Stomach (tissue), 9 donors: Measurements from ENCODE around the gene CASP7. TPM values are rescaled to one million over a fixed set of nuclear protein-coding genes. Genes with fewer than 3 reads are reported as not detected.
"Not testable (repeated sequence)": the region's sequence is repeated elsewhere in the genome, so short reads cannot be mapped to it uniquely, and the experiment has no call there.

Experiments used
- DNase-seq, 2 donors: peaks; one replicate each; pipeline versions ENCODE4 v3.0.0 to v3.0.0-alpha.2; 2013 to 2019
- H3K27ac ChIP-seq, 5 donors: fragments of 200-600 bp in 4 of 5; sonication (generic) in 4 of 5; one replicate each; pipeline ENCODE4 v1.5.1; 2013 to 2019; ENCODE audit warnings: mild to moderate bottlenecking in 1 of 5, moderate library complexity in 1 of 5
- H3K27me3 ChIP-seq, 3 donors: fragments of 200-600 bp; sonication (generic); one replicate each; pipeline ENCODE4 v1.5.1; 2017 to 2019; ENCODE audit warnings: mixed run types in 1 of 3
- H3K36me3 ChIP-seq, 4 donors: fragments of 200-600 bp; sonication (generic); 1 replicate in 3 of 4; 2 replicates in 1 of 4; pipeline ENCODE4 v1.5.1; 2016 to 2019
- H3K4me1 ChIP-seq, 4 donors: fragments of 200-600 bp; sonication (generic); one replicate each; pipeline ENCODE4 v1.5.1; 2016 to 2019
- H3K4me3 ChIP-seq, 4 donors: fragments of 200-600 bp; sonication (generic) in 3 of 4; one replicate each; pipeline ENCODE4 v1.5.1; 2016 to 2019; ENCODE audit warnings: mild to moderate bottlenecking in 1 of 4
- H3K9me3 ChIP-seq, 4 donors: fragments of 200-600 bp; sonication (generic); one replicate each; pipeline ENCODE4 v1.5.1; 2016 to 2019
- CTCF ChIP-seq, 7 experiments: fragments of 450-650 bp in 4 of 7; fragments of 200-600 bp in 3 of 7; sonication (generic) in 3 of 7; IDR thresholded peaks; one replicate each; pipeline ENCODE4 v1.5.1; 2016 to 2019; ENCODE audit warnings: antibody characterized with exemption in 7 of 7, control low read depth in 2 of 7, mild to moderate bottlenecking in 1 of 7
- EP300 ChIP-seq: sonication (generic); formaldehyde crosslinking; IDR thresholded peaks from one replicate; pipeline ENCODE4 v1.6.1; 2017; ENCODE audit warnings: antibody characterized with exemption
- POLR2A ChIP-seq, 4 donors: fragments of 450-650 bp; IDR thresholded peaks; one replicate each; pipeline ENCODE4 v1.6.1; 2016; ENCODE audit warnings: antibody characterized with exemption in 4 of 4, control low read depth in 2 of 4, mild to moderate bottlenecking in 1 of 4, moderate library complexity in 1 of 4
- POLR2AphosphoS5 ChIP-seq, 3 donors: sonication (generic); formaldehyde crosslinking; IDR thresholded peaks; one replicate each; pipeline ENCODE4 v1.6.1; 2016; ENCODE audit warnings: antibody characterized with exemption in 3 of 3
- WGBS, 5 donors: extraction: QIAGEN DNeasy Blood & Tissue Kit in 3 of 5; methylation state at CpG; one replicate each; pipeline versions ENCODE4 v1.1.5 to v1.1.7; 2013 to 2018; 5-methylcytosine and 5-hydroxymethylcytosine counted together
- intact Hi-C: fragments of 100-400 bp; cut with DNase I; formaldehyde crosslinking; loops from one replicate; pipeline ENCODE4 v1.15.1; 2023; ENCODE audit warnings: low total_unique reads
- polyA plus RNA-seq, 3 donors: library from polyadenylated mRNA; stranded (reverse); fragments of 200-250 nt; gene quantifications; one replicate each; pipeline ENCODE4 v1.2.3, GENCODE V29; 2013
- total RNA-seq, 5 donors: library from RNA; depleted of rRNA; stranded (reverse); fragments of >200 nt; gene quantifications; one replicate each; pipeline versions ENCODE4 v1.1.0 to v1.2.3, GENCODE V29; 2014 to 2016
- donor health status: healthy with polysubstance abuse.
- donor health status: Bipolar disorder and iron deficiency.
- donor health status: healthy.

Gene CASP7
- total and polyA plus RNA-seq, 8 donors = 15.1 to 77.9 (median 24.0) TPM

DNA sequence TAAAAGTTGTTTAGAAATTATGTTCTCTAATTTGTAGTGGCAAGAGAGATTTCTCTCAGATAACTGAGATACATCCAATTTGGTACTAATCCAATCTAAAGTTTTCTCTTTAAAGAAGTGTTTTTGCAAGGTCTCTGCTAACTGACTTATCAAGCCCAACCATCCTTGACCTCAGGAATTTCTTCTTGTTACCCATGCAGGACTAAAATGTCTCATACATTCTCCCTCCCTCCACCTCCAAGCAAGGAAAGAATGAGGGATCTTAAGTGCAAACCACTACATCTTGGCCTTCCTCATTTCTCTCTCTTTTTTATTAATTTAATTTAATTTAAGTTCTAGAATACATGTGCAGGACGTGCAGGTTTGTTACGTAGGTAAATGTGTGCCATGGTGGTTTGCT is 28.7 kb upstream of the CASP7 start:
- no peak for DNase-seq
- no peaks in the 10 kb centered on the region for H3K36me3 ChIP-seq
- H3K27ac ChIP-seq = no peak overlapping the region
- H3K4me3 ChIP-seq = no peak overlapping the region
- intact Hi-C loops = no loop called here
- 73 to 98% (median 95%) methylated on average over 2 of the region's 2 CpGs for WGBS, 5 donors
- H3K4me1 ChIP-seq = peaks cover 0 to 8% (median 1%) of the 10 kb centered on the region in 4 donors
- no peaks in the 10 kb centered on the region for H3K27me3 ChIP-seq
- no peak for TF ChIP-seq POLR2AphosphoS5 (IDR thresholded peaks at IDR 0.05)
- no peak for TF ChIP-seq CTCF (IDR thresholded peaks at IDR 0.05)
- TF ChIP-seq POLR2A (IDR thresholded peaks at IDR 0.05) = no peak
- no peak for TF ChIP-seq EP300
- no peaks in the 10 kb centered on the region for H3K9me3 ChIP-seq

DNA sequence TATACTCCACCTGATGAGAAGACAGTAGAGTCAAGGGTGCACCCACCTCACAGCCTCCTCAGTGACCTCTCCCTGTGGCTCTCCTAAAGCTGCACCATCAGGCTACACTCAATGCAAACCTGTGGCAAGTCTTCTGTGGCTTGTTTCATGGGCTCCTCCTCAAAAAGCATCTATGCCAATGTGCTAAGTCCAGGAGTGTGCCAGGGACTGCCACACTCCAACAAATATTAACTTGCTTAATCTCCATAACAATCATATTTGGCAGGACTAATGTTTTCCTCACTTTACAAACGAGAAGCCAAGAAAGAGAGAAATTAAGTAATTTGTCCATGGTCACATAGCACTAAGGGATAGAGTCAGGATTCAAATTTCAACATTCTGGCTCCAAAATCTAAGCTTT is 27.8 kb upstream of the CASP7 start:
- H3K4me3 ChIP-seq = no peak overlapping the region

DNA sequence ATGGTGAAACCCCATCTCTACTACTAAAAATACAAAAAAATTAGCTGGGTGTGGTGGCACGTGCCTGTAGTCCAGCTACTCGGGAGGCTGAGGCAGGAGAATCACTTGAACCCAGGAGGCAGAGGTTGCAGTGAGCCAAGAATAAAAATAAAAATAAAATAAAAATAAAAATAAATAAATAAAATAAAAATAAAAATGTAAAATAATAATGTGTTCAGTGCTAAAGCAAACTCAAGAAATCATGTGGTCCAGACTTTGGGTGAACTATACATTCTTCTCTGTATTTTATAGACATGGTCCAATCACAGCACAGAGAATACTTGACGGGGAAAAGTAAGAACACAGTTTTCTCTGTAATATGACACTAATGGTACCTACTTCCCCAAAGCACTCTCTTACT is 27.3 kb upstream of the CASP7 start:
- WGBS, 5 donors = 84 to 94% (median 93%) methylated on average over 3 of the region's 3 CpGs
- H3K9me3 ChIP-seq, intact Hi-C loops, H3K4me1 ChIP-seq, H3K4me3 ChIP-seq, H3K36me3 ChIP-seq, H3K27ac ChIP-seq, DNase-seq, H3K27me3 ChIP-seq: not testable (repeated sequence)

More for the DNA sequence above, 27.8 kb upstream of the CASP7 start:
- TF ChIP-seq EP300 = no peak
- no peak for TF ChIP-seq POLR2A (IDR thresholded peaks at IDR 0.05)
- TF ChIP-seq CTCF (IDR thresholded peaks at IDR 0.05) = no peak
- Histone ChIP-seq H3K9me3 (no peaks in the 10 kb centered on the region), H3K4me1 (peaks cover 0 to 4% (median 1%) of the 10 kb centered on the region in 4 donors), H3K27me3 (no peaks in the 10 kb centered on the region), H3K36me3 (no peaks in the 10 kb centered on the region), H3K27ac (no peak overlapping the region)
- 21 to 50% (median 41%) methylated on average over 1 of the region's 1 CpG for WGBS, 5 donors
- DNase-seq = no peak
- intact Hi-C loops = no loop called here

- Histone ChIP-seq H3K27ac (no peak overlapping the region), H3K9me3 (no peaks in the 10 kb centered on the region), H3K36me3 (no peaks in the 10 kb centered on the region), H3K4me3 (no peak overlapping the region), H3K4me1 (no peaks in the 10 kb centered on the region), H3K27me3 (no peaks in the 10 kb centered on the region)
- no peak for DNase-seq
- intact Hi-C loops = no loop called here
- TF ChIP-seq POLR2AphosphoS5 (IDR thresholded peaks at IDR 0.05) (no peak), EP300 (no peak), CTCF (IDR thresholded peaks at IDR 0.05) (no peak), POLR2A (IDR thresholded peaks at IDR 0.05) (no peak)
- WGBS, 5 donors = 44 to 65% (median 59%) methylated on average over 2 of the region's 2 CpGs
Observed at GRCh38 chr10:113656896-113657295, 22.8 kb upstream of the CASP7 start.

GRCh38 chr10:113657544-113657943 is 22.2 kb upstream of the CASP7 start:
- Histone ChIP-seq H3K36me3 (no peaks in the 10 kb centered on the region), H3K27ac (no peak overlapping the region), H3K9me3 (no peaks in the 10 kb centered on the region), H3K27me3 (no peaks in the 10 kb centered on the region), H3K4me1 (no peaks in the 10 kb centered on the region), H3K4me3 (no peak overlapping the region)
- TF ChIP-seq POLR2A (IDR thresholded peaks at IDR 0.05) (no peak), CTCF (IDR thresholded peaks at IDR 0.05) (no peak), POLR2AphosphoS5 (IDR thresholded peaks at IDR 0.05) (no peak), EP300 (no peak)
- intact Hi-C loops = no loop called here
- DNase-seq = no peak
